HG02970 (cell line): ENCODE data around the gene AS3MT.
"Not testable (repeated sequence)": the region's sequence is repeated elsewhere in the genome, so short reads cannot be mapped to it uniquely, and the experiment has no call there.

Source experiments
- ATAC-seq: cut with Tn5 transposase; IDR thresholded peaks from one replicate; pipeline ENCODE4 v1.9.1; 2021; ENCODE audit warnings: mild to moderate bottlenecking, moderate library complexity, moderate number of reproducible peaks; ENCODE audit not compliant: unreplicated experiment, low FRiP score

Gene AS3MT, protein sequence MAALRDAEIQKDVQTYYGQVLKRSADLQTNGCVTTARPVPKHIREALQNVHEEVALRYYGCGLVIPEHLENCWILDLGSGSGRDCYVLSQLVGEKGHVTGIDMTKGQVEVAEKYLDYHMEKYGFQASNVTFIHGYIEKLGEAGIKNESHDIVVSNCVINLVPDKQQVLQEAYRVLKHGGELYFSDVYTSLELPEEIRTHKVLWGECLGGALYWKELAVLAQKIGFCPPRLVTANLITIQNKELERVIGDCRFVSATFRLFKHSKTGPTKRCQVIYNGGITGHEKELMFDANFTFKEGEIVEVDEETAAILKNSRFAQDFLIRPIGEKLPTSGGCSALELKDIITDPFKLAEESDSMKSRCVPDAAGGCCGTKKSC

DNA sequence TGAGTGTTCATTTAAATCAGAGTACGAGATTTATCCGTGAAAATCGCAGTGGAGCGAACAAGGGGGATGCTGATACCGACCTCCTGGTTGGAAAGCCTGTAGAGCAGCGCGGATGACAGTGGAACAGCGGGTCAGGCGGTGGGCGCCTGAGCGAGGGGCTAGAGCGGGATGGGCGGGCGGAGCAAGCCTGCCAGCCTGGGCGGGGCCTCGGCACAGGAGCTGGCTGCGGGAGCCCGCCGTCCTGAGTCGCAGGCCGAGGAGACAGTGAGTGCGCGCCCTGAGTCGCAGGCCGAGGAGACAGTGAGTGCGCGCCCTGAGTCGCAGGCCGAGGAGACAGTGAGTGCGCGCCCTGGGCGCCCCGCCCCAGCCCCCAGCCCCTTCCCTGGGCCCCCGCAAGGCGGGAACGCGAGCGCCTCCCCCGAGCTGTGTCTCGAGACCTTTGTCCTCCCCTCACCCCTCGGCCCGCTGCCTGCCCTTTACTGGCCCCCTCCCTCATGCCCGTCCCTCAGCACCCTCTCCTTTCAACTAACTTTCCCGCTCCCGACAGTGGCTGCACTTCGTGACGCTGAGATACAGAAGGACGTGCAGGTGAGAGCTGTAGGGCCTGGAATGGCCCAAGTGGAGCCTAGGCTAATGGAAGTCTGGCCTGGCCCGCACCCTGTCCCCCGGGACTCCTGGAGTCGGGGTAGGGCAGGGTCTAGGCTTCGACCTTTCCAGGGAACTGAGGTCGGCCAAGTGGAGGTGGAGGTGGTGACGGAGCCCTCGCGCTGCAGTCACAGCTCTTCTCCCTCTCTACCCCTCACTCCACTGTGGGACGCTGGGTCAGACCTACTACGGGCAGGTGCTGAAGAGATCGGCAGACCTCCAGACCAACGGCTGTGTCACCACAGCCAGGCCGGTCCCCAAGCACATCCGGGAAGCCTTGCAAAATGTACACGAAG, at the start of gene AS3MT:
TSS of gene AS3MT (plus strand) at position 213 of the 941 bp plus-strand sequence. CDS start at position 336, 123 bp downstream.
- no peak for ATAC-seq

DNA sequence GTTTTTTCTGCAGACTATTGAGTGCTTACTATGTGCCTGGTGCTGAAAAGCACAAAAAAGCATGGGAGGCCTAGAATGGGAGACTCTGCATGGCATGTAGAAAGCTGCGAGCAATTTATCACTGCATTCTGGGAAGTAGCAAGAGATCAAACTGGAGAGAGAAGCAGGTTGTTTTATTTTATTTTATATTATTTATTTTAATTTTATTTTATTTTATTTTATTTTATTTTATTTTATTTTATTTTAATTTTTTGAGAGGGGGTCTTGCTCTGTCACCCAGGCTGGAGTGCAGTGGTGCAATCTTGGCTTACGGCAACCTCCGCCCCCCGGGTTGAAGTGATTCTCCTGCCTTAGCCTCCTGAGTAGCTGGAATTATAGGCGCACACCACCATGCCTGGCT, 49.3 kb upstream of the AS3MT start:
- not testable (repeated sequence) for ATAC-seq

DNA sequence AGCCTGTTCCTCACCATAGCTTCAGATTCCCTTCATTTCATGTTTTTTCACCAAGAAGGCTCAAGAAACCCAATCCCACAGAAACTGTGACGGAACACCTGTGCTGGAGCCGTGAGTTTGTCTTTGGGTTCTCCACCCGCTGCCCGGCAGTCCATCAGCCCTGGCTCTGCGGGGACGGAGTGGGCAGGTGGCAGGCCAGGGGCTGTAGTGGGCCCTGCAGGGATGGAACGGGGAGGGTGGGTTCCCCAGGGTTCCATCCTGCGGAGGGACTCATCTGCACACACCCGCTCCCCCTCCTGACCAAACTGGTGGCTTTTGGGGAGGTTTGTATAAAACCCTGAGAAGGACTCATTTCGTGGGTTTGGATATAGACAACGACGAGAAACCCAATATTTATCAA, 47.0 kb upstream of the AS3MT start:
- ATAC-seq: no peak

DNA sequence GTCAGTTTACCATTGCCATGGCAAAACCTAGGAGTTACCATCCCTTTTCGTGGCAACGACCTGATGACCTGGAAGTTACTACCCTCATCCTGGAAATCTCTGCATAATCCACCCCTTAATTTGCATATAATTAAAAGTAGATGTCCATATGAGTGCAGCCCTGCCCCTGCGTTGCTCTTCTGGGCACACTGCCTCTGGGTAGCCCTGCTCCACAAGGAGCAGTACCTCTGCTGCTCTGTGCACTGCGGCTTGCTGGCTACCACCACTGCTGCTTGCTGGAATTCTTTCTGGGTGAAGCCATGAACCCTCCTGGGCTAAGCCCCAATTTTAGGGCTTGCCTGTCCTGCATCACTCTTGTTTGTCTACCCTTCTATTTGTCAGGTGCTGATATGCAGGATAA, 44.6 kb upstream of the AS3MT start:
- ATAC-seq: no peak

DNA sequence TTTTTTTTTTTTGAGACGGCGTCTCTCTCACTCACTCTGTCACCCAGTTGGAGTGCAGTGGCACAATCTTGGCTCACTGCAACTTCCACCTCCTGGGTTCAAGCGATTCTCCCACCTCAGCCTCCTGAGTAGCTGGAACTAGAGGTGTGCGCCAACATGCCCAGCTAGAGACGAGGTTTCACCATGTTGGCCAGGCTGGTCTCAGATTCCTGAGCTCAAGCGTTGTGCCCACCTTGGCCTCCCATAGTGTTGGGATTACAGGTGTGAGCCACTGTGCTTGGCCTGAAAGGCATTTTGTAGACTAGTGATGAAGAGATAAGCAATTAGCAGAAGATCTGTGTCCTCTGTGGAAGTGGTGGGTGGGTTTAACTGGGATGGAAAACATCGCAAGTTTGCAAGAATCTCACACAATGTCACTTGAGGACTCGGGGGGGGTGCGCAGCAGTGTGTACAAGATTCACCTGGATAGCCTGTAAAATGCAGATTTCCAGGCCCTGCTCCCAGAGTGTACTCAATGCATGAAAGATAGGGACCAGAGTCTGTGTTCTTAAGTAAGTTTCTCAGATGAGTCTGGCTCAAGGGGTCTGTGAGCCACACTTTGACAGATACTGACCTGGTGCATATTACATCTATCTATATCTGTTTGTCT, 43.0 kb upstream of the AS3MT start:
- no peak for ATAC-seq

DNA sequence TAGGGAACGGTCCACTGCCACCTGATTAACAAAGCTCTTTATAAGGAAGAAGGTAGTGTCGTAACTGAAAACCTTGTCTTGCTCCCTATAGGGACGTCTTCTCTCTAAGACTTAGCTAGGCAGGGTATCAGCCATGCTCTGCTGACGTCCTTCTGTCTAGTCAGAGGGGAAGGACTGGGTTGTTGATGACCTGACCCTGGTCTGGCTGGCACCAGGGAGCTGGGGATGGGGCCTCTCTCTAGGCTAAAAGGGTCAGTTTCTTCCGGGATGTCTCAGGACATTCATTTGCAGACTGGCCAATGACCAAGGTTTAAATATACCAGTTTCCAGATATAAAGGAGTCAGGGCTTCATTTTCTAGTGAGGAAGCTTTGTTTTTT, 41.7 kb upstream of the AS3MT start:
- no peak for ATAC-seq

DNA sequence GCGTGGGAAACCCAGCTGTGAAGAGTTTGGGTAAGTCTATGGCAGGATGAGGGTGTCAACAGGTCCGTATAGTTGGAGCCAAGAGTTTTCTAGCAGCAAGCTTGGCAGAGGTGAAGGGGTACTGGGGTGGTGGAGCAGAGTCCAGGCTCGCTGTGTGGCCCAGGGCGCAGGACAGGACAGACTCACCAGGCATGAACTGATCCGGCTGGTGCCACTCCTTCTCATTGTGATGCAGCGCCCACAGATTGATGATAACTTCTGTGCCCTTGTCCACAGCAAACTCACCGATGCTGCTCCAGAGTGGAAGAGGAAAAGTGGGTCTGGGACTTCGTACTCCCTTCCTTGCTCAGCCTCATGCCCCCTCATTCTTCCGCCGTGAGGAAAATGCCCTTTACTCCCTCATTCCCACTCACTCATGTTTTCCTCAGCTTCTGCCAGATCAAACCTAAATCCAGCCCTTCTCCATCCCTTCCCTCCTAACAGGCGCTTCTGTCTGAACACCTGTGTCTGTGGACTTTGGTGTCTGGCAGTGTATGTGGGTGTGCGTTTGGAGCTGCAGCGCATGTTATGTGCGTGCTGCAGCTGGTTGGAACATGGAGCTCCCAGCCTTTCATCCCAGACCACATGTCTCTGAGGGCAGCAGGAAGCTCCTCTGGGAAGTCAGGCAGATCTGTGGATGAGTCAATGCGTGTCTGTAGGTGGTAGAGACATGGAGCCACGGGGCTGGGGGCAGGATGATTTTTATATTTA, 37.8 kb upstream of the AS3MT start:
- ATAC-seq: no peak

DNA sequence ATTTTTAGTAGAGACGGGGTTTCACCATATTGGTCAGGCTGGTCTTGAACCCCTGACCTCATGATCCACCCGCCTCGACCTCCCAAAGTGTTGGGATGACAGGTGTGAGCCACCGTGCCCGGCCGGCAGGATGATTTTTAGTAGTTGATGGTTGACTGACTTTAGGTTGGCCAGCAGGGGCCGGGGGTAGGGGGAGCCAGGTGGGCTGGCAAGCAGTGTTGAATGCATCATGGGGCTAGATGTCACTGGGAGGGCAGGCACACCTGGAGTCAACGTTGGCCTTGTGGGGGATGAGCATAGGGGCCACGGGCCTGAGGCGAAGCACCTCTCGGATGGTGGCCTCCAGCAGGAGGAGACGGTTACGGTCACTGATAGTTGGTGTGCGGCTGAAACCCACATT, 37.0 kb upstream of the AS3MT start:
- no peak for ATAC-seq

DNA sequence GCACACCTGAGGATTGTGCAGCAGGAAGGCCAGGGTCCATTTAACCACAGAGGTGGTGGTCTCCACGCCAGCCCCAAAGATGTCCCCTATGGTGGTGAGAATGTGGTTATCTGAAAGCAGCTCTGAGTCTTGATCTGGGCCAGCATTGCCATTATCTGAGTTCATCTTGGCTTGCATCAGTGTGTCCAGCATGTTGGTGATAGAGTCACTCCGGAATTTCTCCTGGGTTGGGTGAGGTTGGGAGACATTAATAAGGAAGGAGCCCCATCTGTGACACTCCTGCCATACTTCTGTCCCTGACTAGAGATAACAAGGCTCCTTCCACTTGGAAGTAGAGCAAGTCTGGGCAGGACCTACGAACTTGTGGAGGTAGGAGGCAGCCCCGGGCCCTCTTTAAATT, 36.3 kb upstream of the AS3MT start:
- ATAC-seq: no peak

DNA sequence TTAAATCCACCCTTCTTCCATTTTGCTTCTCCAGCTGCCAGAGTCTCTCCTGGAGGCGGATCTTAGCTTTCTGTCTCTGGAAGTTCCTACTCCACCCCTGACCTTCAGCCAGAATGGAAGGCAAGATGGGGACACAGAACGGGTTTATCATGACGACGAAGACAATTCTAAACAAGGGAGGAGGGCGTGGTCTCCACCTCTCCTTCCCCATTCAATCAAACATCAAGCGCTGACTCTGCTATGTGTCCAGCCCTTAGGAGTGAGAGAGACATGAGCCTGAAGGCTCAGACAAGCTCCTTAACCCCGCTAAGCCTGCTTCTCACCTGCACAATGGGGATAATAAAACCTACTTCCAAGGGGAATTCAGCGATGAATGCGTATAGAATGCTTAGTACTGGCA, 35.1 kb upstream of the AS3MT start:
- ATAC-seq: no peak

DNA sequence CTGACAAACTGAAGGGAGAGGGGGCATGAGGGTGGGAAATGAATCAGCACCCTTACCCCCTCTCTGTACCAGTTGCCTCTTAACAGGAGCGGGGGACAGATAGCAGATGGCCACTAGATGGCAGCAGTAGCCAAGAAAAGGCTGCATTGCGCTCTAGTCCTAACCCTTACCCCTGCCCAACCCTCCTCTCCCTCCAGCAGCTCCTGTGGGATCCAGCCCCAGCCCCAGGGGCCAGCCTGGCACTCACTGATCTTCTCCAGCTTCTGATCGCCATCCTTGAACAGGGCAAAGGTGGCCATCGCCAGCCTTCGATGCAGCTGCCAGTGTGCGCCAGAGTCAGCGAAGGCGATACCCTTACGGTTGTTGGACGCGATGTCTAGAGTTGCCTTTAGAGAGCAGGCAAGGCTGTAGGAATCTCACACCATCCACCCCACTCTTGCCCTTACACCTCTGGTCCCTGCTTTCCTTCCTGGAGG, 34.2 kb upstream of the AS3MT start:
- no peak for ATAC-seq

DNA sequence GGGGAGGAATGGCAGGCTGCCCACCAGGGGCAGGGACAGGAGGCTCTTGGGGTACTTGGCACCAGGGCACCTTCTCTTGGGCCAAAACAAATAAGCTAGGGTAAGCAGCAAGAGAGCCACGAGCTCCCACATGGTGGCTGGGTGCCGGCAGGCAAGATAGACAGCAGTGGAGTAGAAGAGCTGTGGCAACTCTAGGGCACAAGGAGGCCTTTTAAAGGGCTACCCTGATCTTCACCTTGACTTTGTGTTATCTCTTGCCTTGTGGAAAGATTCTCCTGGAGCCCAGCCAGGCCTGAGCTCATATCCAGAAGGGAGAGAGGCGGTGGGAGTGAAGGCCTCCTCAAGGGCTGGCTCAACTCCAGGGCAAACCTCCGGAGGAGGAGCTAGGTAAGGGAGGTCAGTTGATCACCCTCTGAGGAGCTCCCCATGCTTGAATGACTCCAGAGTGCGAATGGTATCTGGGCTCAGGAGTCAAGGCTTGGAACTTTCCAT, 32.0 kb upstream of the AS3MT start, which contains the start of gene CYP17A1:
TSS of gene CYP17A1 (minus strand) at position 184 of the 492 bp plus-strand sequence. CDS start at position 132, 52 bp downstream.
- ATAC-seq: no peak

DNA sequence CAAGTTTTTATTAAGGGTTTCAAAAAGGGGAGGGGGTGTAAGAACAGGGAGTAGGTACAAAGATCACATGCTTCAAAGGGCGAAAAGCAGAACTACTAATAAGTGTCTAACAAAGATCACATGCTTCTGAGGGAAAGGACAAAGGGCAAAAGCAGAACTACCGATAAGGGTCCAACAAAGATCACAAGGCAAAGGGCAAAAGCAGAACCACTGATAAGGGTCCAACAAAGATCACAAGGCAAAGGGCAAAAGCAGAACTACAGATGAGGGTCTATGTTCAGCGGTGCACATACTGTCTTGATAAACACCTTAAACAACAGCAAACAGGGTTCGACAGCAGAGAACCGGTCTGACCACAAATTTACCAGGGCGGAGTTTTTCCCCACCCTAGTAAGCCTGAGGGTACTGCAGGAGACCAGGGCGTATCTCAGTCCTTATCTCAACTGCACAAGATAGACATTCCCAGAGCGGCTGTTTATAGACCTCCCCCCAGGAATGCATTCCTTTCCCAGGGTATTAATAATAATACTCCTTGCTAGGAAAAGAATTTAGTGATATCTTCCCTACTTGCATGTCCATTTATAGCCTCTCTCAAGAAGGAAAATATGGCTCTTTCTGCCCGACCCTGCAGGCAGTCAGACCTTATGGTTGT, 30.9 kb upstream of the AS3MT start:
- not testable (repeated sequence) for ATAC-seq

DNA sequence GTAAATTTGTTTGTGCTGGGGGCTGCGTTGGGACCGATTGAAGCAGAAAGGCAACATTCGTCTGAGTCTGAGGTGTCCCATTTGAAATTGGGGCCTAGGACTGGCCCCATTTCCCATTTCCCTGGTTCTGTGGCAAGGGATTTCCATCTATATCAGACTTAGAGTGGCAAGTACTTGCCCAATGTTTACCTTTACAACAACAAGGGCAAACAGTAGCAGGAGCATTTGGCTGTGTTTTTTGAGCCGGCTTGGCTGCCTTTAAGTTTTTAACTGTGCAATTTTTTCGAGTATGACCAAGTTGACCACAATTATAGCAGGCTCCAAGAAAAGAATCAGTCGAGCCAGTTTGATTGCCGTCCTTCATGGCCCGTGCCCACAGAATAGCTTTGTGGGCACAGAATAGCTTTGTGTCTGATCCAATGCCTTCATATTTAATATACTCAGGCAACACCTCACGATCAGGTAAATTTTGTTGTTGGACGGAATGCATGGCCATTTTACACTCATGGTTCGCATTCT, 27.4 kb upstream of the AS3MT start:
- ATAC-seq: no peak

DNA sequence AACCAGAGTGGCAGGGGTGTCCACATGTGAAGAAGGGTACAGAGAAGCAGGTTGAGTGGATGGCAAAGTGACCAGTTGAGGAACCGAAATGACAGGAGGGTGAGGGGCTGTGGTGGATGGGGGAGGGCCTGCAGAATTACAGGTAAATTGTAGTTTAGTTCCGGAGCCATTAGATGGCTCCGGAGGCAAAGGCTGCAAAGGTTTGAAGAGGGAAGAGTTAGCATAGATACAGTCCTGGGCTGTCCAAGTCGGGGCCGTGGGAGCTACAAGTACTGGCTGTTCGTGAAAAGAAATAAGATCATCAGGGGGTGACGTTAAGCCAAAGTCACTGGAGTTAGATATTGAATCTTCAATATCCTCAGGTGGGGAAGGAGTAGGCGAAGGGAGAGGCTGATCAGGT, 26.1 kb upstream of the AS3MT start:
- ATAC-seq: not testable (repeated sequence)

DNA sequence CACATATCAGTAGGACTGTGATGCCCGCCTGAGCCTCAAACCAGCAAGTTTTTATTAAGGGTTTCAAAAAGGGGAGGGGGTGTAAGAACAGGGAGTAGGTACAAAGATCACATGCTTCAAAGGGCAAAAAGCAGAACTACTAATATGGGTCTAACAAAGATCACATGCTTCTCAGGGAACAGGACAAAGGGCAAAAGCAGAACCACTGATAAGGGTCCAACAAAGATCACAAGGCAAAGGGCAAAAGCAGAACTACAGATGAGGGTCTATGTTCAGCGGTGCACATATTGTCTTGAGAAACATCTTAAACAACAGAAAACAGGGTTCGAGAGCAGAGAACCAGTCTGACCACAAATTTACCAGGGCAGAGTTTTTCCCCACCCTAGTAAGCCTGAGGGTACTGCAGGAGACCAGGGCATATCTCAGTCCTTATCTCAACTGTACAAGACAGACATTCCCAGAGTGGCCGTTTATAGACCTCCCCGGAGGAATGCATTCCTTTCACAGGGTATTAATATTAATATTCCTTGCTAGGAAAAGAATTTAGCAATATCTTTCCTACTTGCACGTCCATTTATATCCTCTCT, 25.0 kb upstream of the AS3MT start:
- ATAC-seq: not testable (repeated sequence)

DNA sequence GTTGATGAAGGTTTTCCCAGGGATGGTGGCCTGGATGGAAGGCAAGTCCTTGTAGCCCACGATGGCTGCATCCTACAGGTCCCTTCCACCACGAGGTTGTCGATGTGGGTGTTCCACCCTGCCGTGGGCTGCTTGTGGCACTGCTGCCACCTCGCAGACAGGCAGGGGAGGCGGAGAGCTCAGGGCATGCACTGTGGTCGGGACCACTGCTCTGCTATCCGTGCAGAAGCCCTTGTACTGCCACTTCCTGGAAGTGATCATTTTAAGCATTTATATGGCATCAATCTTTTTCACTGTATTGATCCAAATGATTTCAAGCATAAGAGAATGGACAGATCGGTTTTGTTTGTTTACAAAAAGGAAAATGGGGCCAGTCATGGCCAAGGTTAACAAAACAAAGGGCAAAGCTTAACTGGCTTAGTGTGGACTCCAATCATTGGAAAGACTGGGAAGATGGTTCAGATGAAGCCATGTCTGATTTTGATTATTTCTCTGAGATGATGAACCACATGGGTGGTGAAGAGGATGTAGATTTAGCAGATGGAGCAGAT, 23.8 kb upstream of the AS3MT start:
- ATAC-seq: no peak

DNA sequence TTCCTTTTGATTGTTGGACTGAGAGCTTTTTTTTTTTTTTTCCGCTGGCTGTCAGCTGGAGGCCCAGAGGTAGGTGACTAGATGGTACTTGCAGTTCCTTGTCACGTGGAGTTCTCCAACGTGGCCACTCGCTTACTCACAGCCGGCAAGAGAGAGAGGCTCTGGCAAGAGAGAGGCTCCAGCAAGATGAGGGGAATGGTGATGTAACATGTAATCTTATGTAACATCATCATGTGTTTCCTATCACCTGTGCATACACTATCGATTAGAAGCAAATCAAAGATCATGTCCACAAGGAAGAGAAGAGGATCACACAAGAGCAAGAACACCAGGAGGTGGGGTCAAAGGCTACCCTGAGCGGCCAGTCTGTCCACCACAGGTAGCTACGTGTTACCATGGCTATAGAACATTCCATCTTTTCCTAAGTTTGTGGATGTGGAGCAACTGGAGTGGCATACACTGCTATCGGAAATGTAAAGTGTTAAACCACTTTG, 19.2 kb upstream of the AS3MT start:
- ATAC-seq: no peak
